AG10803 (cell line): ENCODE measurements around the gene PAGE2B.

Experiments used
- DNase-seq: peaks from one replicate; pipeline ENCODE4 v3.0.0; 2010; ENCODE audit warnings: low read depth
- H3K4me3 ChIP-seq: 2 replicates; pipeline ENCODE4 v1.5.1; 2011; ENCODE audit warnings: mild to moderate bottlenecking, low read length, control low read depth
- CTCF ChIP-seq: conservative IDR thresholded peaks from 2 replicates; pipeline ENCODE4 v1.5.1; 2011; ENCODE audit warnings: mild to moderate bottlenecking, low read length, control low read depth, inconsistent platforms

PAGE2B gene

DNA sequence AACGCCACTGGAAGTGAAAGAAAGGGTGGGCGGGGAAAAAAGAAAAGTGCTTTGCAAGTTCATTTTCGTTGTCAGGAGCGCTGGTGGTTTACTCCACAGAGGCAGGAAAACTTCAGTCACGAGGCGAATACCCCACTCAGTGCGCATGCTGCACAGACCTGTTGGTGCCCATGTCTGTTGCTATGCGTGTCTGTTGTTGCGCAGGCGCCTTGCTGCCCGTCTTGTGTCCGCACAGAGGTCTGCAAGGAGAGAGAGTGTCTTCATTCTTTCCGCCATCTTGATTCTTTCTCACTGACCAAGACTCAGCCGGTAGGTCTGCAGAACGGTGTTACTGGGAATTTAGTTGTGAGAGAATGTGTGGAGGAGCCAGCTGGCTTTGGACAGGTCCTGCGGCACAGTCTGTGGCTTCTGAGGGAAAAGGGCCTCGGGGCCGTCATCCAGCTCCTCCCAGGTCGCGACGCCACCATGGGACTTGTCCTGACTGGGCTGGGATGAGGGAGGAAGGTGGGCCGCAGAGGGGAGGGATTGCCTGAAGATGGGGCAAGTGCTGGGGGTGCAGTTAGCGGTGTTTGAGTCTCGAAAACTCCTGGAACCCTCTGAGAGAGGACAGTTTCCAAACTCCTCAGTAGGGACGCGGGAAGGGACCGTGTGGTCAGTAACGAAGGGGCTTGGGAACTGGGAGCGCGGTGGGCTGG is 14.1 kb downstream of the PAGE2B start, which contains the start of gene PAGE2:
TSS of gene PAGE2 (plus strand) at position 224 of the 695 bp plus-strand sequence. CDS start 1,003 bp downstream, outside the sequence.
- DNase-seq: no peak
- TF ChIP-seq CTCF: no peak

DNA sequence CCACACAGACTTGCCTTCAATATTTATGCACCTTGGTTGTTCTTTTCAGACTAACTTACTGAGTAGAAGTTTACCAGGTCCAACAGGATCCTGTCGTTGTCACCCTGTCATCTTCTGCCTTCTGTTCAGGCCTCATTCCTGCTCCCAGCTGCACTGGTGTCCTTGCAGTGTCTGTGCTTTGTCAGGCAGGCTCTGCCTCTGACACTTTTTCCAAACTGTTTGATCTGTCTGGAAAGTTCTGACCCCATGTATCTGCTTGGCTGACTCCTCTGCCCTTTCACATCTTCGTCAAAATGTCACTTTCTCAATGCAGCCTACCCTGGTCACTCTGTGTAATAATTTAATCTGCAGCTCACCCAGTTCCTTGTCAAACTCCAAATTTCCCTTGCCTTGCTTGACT is 23.9 kb downstream of the PAGE2B start:
- no peak for TF ChIP-seq CTCF
- H3K4me3 ChIP-seq: no peak overlapping the region

More for the DNA sequence above, 14.1 kb downstream of the PAGE2B start, which contains the start of gene PAGE2:
- no peak within 1 kb of the TSS for H3K4me3 ChIP-seq

DNA sequence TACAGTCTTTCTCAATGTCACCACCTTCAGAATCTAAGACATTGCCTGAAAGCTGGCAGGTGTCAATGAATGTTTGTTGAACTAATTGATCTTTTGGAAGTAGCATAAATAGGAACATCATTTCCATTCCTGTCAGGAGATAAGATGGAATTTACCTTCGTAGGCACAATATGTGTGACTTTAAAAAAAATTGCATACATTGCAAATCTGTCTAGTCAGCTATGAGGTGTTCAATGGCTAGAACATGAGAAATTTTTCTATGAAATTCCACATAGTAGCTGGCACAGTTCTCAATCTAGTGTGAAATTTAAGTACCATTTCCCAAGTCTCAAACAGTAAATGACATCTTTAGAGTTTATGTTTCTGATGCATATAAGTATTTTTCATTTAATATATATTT is 24.3 kb downstream of the PAGE2B start:
- no peak for TF ChIP-seq CTCF
- DNase-seq: no peak
- no peak overlapping the region for H3K4me3 ChIP-seq

More for the DNA sequence above, 23.9 kb downstream of the PAGE2B start:
- no peak for DNase-seq

DNA sequence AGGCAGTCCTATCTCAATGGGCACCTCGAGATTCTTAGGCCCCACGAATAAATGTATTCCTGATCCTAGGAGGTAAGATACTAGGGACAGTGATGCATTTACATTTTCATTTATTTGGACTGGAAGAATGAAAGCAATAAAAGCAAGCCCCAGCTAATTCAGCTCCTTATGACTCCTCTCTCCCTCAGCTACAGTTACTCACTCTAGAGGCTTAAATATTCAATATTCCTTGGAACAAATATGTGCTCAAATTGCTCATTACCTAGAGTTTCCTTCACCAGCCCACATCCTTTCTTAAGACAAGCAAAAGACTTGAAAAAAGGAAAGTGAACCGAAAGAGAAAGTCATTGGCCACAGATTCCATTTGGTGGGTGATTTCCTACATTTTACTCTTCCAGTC is 27.9 kb downstream of the PAGE2B start:
- no peak overlapping the region for H3K4me3 ChIP-seq
- DNase-seq: no peak
- TF ChIP-seq CTCF: no peak

GRCh38 chrX:55107262-55107661 is 32.4 kb downstream of the PAGE2B start:
- H3K4me3 ChIP-seq: no peak overlapping the region
- no peak for TF ChIP-seq CTCF
- no peak for DNase-seq

- no peak overlapping the region for H3K4me3 ChIP-seq
- no peak for DNase-seq
- TF ChIP-seq CTCF: no peak
Observed at GRCh38 chrX:55107911-55108310, 33.1 kb downstream of the PAGE2B start.

DNA sequence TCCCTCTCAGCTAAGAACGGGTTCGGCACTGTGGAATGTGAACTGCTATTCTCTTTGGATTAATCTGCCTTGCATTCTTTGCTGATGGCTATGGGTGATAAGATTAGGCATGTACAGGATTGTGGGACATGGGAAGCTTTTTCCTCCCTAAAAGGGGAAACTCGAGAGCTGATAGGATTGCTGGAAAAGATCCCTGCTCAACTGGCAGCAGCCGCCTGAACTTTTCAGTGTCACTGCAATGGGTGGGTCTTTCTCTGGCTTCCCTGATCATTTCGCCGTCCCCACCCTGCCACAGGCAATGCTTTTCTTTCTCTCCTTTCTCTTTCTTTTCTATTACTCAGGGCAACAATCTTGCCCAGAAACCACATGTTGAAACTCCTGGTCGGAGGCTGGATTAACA is 34.5 kb downstream of the PAGE2B start:
- H3K4me3 ChIP-seq: no peak overlapping the region
- no peak for TF ChIP-seq CTCF
- no peak for DNase-seq
